Suprapubic skin (tissue), 4 donors: Measurements from ENCODE around the gene PLXNA2. TPM values are rescaled to one million over a fixed set of nuclear protein-coding genes. Genes with fewer than 3 reads are reported as not detected.

ENCODE experiments used
- DNase-seq, 2 donors: peaks; one replicate each; pipeline ENCODE4 v3.0.0-alpha.2; 2019; ENCODE audit warnings: low spot score in 2 of 2
- H3K27ac ChIP-seq: fragments of 200-600 bp; sonication (generic); one replicate; pipeline ENCODE4 v1.5.1; 2019
- H3K27me3 ChIP-seq: fragments of 200-600 bp; sonication (generic); one replicate; pipeline ENCODE4 v1.5.1; 2019
- H3K36me3 ChIP-seq: fragments of 200-600 bp; sonication (generic); one replicate; pipeline ENCODE4 v1.5.1; 2019
- H3K4me1 ChIP-seq: fragments of 200-600 bp; sonication (generic); one replicate; pipeline ENCODE4 v1.5.1; 2019
- H3K4me3 ChIP-seq: fragments of 200-600 bp; sonication (generic); one replicate; pipeline ENCODE4 v1.5.1; 2019; ENCODE audit warnings: mild to moderate bottlenecking
- H3K9me3 ChIP-seq: fragments of 200-600 bp; sonication (generic); one replicate; pipeline ENCODE4 v1.5.1; 2019
- EP300 ChIP-seq: sonication (generic); formaldehyde crosslinking; IDR thresholded peaks from one replicate; pipeline ENCODE4 v1.6.1; 2017; ENCODE audit warnings: antibody characterized with exemption
- POLR2A ChIP-seq, 2 donors: fragments of 450-650 bp; IDR thresholded peaks; one replicate each; pipeline ENCODE4 v1.6.1; 2017; ENCODE audit warnings: antibody characterized with exemption in 2 of 2, mild to moderate bottlenecking in 2 of 2, moderate library complexity in 2 of 2
- POLR2AphosphoS5 ChIP-seq, 3 donors: sonication (generic); formaldehyde crosslinking; IDR thresholded peaks; one replicate each; pipeline ENCODE4 v1.6.1; 2017; ENCODE audit warnings: antibody characterized with exemption in 3 of 3
- WGBS: methylation state at CpG from one replicate; pipeline ENCODE4 v1.1.5; 2018; 5-methylcytosine and 5-hydroxymethylcytosine counted together
- total RNA-seq, 4 donors: library from RNA; depleted of rRNA; stranded (reverse); fragments of >200 nt; gene quantifications; one replicate each; pipeline ENCODE4 v1.1.0, GENCODE V29; 2016
- TF ChIP-seq, protein P1 (sequence below), 2 donors: fragments of 200-600 bp in 1 of 2; fragments of 450-650 bp in 1 of 2; sonication (generic) in 1 of 2; IDR thresholded peaks; one replicate each; pipeline ENCODE4 v1.5.1; 2016 to 2019; ENCODE audit warnings: antibody characterized with exemption in 2 of 2, mild to moderate bottlenecking in 1 of 2, moderate library complexity in 1 of 2

PLXNA2 gene
- total RNA-seq, 4 donors from 2014 or later: 35.3 to 53.9 (median 45.7) TPM

DNA sequence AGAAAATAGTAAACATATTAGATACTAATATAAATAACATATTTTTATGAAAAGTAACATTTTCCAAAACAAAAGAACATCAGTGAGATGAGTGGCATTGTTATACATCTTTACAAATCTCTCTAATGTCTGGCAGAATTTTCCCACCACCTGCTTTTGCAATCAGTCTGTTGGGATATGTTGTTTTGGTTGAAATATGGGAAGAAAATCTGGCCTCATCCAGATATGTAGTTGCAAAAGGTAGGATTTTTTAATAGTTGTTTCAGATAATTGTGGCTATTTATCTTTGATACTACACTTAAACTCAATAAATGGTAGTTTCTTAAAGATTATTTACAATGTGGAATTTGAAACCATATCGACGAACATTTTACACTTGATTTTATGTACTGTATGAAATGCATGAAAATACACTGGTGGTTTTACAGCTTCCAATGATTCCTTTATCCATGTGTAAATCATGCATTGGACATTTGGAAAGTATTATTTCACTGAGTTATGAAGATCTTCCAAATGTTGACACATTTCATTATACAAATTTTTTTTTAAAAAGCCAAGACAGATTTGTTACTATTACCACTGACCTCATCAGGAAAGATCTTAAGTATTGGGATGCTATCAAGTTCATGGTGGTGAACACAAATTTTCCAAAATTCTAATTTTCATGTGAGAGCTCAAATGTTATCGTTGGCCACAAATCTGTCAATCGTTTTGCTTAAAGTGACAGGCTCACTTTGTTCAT, 259.2 kb downstream of the PLXNA2 start:
- H3K27ac ChIP-seq: no peak overlapping the region
- no peaks in the 10 kb centered on the region for H3K4me1 ChIP-seq
- 65% methylated on average over 4 of the region's 4 CpGs for WGBS
- no peaks in the 10 kb centered on the region for H3K36me3 ChIP-seq
- no peak for TF ChIP-seq EP300
- TF ChIP-seq POLR2AphosphoS5 (IDR thresholded peaks at IDR 0.05): no peak
- TF ChIP-seq, protein P1, sequence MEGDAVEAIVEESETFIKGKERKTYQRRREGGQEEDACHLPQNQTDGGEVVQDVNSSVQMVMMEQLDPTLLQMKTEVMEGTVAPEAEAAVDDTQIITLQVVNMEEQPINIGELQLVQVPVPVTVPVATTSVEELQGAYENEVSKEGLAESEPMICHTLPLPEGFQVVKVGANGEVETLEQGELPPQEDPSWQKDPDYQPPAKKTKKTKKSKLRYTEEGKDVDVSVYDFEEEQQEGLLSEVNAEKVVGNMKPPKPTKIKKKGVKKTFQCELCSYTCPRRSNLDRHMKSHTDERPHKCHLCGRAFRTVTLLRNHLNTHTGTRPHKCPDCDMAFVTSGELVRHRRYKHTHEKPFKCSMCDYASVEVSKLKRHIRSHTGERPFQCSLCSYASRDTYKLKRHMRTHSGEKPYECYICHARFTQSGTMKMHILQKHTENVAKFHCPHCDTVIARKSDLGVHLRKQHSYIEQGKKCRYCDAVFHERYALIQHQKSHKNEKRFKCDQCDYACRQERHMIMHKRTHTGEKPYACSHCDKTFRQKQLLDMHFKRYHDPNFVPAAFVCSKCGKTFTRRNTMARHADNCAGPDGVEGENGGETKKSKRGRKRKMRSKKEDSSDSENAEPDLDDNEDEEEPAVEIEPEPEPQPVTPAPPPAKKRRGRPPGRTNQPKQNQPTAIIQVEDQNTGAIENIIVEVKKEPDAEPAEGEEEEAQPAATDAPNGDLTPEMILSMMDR (IDR thresholded peaks at IDR 0.05): no peak
- TF ChIP-seq POLR2A (IDR thresholded peaks at IDR 0.05): no peak
- DNase-seq: no peak
- H3K9me3 ChIP-seq: no peaks in the 10 kb centered on the region
- no peak overlapping the region for H3K4me3 ChIP-seq
- H3K27me3 ChIP-seq: no peaks in the 10 kb centered on the region

DNA sequence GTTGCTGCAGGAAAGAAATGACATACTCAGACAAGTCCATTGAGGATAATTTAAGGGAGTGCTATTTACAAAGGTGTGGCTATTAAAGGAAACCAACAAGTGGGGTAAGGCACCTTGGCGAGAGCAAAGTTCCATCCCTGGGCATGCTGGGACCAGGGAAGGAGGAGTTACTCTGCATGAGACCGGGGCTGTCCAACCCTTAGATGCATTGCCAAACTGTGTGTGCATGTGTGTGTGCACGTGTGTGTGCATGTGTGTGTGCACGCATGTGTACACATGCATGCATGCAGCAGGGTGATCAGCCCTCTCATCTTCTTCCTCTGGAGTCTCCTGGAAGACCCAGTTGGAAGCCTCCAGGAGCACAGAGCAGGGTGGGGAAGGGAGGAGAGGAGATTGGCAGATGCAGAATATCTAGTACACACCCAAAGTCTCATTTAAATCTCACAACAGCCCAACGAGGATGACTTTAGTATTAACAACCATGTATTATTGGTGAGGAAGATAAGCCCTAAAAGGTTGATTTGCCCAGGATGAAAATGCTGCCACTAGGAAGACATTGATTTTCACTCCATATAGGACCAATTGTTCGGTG, 261.0 kb downstream of the PLXNA2 start:
- no peaks in the 10 kb centered on the region for H3K36me3 ChIP-seq
- 59% methylated on average over 6 of the region's 6 CpGs for WGBS
- no peaks in the 10 kb centered on the region for H3K4me1 ChIP-seq
- no peak overlapping the region for H3K27ac ChIP-seq
- H3K9me3 ChIP-seq: no peaks in the 10 kb centered on the region
- TF ChIP-seq POLR2A (IDR thresholded peaks at IDR 0.05) (no peak), EP300 (no peak), POLR2AphosphoS5 (IDR thresholded peaks at IDR 0.05) (no peak)
- TF ChIP-seq, protein P1 (IDR thresholded peaks at IDR 0.05): no peak
- peak in 1 of 2 donors; percentile 29 for DNase-seq
- H3K4me3 ChIP-seq: no peak overlapping the region
- no peaks in the 10 kb centered on the region for H3K27me3 ChIP-seq

DNA sequence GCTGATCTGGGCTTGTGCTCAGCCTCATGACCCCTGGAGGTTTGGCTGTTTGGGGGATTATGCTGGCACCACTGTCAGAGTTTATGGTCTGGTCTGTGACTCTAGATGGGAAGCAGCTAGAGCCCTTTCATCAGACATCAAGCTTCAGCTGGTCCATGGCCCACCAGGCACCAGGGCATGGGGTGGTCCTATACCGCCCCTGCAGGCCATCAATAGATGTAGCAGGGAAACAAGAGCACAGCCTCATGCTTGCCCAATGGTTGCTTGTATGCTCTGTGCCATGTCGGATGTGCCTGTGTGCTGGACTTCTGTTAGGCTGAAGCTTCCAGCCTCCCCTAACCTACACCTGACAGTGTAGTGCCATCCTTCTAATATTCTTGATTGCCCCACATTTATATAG, 262.2 kb downstream of the PLXNA2 start:
- 78% methylated on average over 2 of the region's 2 CpGs for WGBS
- DNase-seq: peak in 1 of 2 donors; percentile 35
- H3K36me3 ChIP-seq: no peaks in the 10 kb centered on the region
- TF ChIP-seq, protein P1 (IDR thresholded peaks at IDR 0.05): peak; percentile 12 to 18
- TF ChIP-seq POLR2AphosphoS5 (IDR thresholded peaks at IDR 0.05) (no peak), POLR2A (IDR thresholded peaks at IDR 0.05) (no peak), EP300 (no peak)
- H3K27me3 ChIP-seq: no peaks in the 10 kb centered on the region
- no peak overlapping the region for H3K27ac ChIP-seq
- no peaks in the 10 kb centered on the region for H3K9me3 ChIP-seq
- H3K4me3 ChIP-seq: no peak overlapping the region
- no peaks in the 10 kb centered on the region for H3K4me1 ChIP-seq

DNA sequence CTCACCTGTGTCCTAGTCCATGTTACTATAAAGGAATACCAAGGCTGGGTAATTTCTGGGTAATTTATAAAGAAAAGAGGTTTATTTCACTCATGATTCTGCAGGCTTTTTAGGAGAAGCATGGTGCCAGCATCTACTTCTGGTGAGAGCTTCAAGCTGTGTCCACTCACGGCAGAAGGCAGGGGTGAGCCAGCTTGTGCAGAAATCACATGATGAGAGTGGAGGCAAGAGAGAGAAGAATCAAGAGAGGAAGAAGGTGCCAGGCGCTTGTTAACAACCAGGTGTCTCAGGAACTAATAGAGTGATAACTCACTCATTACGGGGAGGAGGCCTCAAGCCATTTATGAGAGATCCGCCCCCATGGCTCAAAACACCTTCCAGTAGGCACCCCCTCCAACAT, 265.7 kb downstream of the PLXNA2 start:
- no peak for TF ChIP-seq POLR2AphosphoS5 (IDR thresholded peaks at IDR 0.05)
- TF ChIP-seq, protein P1 (IDR thresholded peaks at IDR 0.05): no peak
- no peak for TF ChIP-seq EP300
- TF ChIP-seq POLR2A (IDR thresholded peaks at IDR 0.05): no peak
- WGBS: 66% methylated on average over 4 of the region's 4 CpGs
- DNase-seq: no peak
- Histone ChIP-seq H3K4me1 (no peaks in the 10 kb centered on the region), H3K4me3 (no peak overlapping the region), H3K36me3 (no peaks in the 10 kb centered on the region), H3K27ac (no peak overlapping the region), H3K9me3 (no peaks in the 10 kb centered on the region), H3K27me3 (no peaks in the 10 kb centered on the region)

DNA sequence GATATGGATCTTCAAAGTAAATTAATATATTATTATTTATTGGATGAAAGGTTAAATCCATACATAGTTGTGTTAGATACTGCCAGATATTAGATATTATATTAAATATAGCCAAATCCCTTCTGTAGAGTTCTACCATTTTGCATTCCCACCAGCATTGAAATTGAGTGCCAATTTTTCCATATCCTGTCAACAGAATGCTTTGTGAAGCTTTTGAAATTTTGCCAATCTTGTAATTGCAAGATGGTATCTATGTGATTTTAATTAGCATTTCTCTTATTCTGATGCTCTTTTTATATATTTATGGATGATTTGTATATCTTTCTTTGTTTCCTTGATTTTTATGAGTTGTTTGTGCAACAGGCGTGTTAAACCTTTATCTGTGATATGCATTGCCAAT, 266.3 kb downstream of the PLXNA2 start:
- H3K27me3 ChIP-seq: no peaks in the 10 kb centered on the region
- TF ChIP-seq, protein P1 (IDR thresholded peaks at IDR 0.05): no peak
- TF ChIP-seq EP300: no peak
- TF ChIP-seq POLR2A (IDR thresholded peaks at IDR 0.05): no peak
- TF ChIP-seq POLR2AphosphoS5 (IDR thresholded peaks at IDR 0.05): no peak
- 83% methylated on average over 1 of the region's 1 CpG for WGBS
- H3K4me1 ChIP-seq: no peaks in the 10 kb centered on the region
- no peak overlapping the region for H3K27ac ChIP-seq
- H3K4me3 ChIP-seq: no peak overlapping the region
- no peak for DNase-seq
- no peaks in the 10 kb centered on the region for H3K9me3 ChIP-seq
- no peaks in the 10 kb centered on the region for H3K36me3 ChIP-seq
